ENCODE results near the gene STC2.
A peak's percentile ranks its signal among the peaks of the same experiment; 100 is the strongest.

Gene STC2

DNA sequence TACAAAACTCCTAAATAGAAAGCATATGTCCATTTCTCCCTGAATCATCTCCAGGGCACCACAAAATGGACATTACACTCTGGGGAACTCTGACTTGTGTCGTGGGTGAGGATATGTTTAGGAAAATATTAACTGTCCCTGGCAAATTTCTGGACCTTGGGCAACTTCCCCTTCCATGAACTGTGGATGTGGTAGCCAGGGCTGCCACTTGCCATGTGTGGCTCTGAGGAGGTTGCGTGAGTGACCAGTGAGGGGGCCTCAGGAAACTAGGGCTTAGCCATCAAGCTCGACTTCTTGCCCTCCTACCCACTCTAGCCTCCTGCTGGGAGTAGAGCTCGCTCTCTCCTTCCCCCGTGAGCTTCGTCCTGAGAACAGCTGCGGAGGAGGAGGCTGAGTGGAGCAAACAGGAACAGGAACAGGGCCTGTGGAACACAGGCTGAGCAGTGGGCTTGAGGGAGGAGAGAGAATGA lies 13.8 kb upstream of the STC2 start:
- TF ChIP-seq FOXP2 (optimal IDR thresholded peaks at IDR 0.05; ENCODE audit: control extremely low read depth, extremely low read length, insufficient read depth) (no peak), EZH2 (IDR thresholded peaks at IDR 0.05) (no peak), POLR2AphosphoS5 (IDR thresholded peaks at IDR 0.05; ENCODE audit: borderline replicate concordance, low read depth, low read length) (no peak)
- Histone ChIP-seq H3K36me3 (ENCODE audit: insufficient read depth, low read length) (no peaks in the 10 kb centered on the region), H3K9me3 (ENCODE audit: low read depth, low read length) (no peaks in the 10 kb centered on the region), H3K4me3 (no peak overlapping the region), H3K27ac (no peak overlapping the region), H3K9ac (ENCODE audit: insufficient read length) (no peak overlapping the region)
- DNase-seq (ENCODE audit: low read depth, low spot score) = no peak

GRCh38 chr5:173340984-173341383 lies 12.8 kb upstream of the STC2 start:
- H3K27ac ChIP-seq = no peak overlapping the region
- TF ChIP-seq EZH2 (IDR thresholded peaks at IDR 0.05) (no peak), POLR2AphosphoS5 (IDR thresholded peaks at IDR 0.05; ENCODE audit: borderline replicate concordance, low read depth, low read length) (no peak), FOXP2 (optimal IDR thresholded peaks at IDR 0.05; ENCODE audit: control extremely low read depth, extremely low read length, insufficient read depth) (no peak)

GRCh38 chr5:173340451-173340850 lies 12.2 kb upstream of the STC2 start:
- Histone ChIP-seq H3K4me3 (no peak overlapping the region), H3K27ac (no peak overlapping the region), H3K36me3 (ENCODE audit: insufficient read depth, low read length) (no peaks in the 10 kb centered on the region), H3K9me3 (ENCODE audit: low read depth, low read length) (no peaks in the 10 kb centered on the region), H3K9ac (ENCODE audit: insufficient read length) (no peak overlapping the region)
- TF ChIP-seq FOXP2 (optimal IDR thresholded peaks at IDR 0.05; ENCODE audit: control extremely low read depth, extremely low read length, insufficient read depth) = no peak
- no peak for TF ChIP-seq POLR2AphosphoS5 (IDR thresholded peaks at IDR 0.05; ENCODE audit: borderline replicate concordance, low read depth, low read length)
- no peak for TF ChIP-seq EZH2 (IDR thresholded peaks at IDR 0.05)
- no peak for DNase-seq (ENCODE audit: low read depth, low spot score)

More at GRCh38 chr5:173340984-173341383, 12.8 kb upstream of the STC2 start:
- no peaks in the 10 kb centered on the region for H3K9me3 ChIP-seq (ENCODE audit: low read depth, low read length)
- H3K4me3 ChIP-seq = no peak overlapping the region
- H3K9ac ChIP-seq (ENCODE audit: insufficient read length) = no peak overlapping the region
- DNase-seq (ENCODE audit: low read depth, low spot score) = no peak
- H3K36me3 ChIP-seq (ENCODE audit: insufficient read depth, low read length) = no peaks in the 10 kb centered on the region

- no peak overlapping the region for H3K4me3 ChIP-seq
- H3K9ac ChIP-seq (ENCODE audit: insufficient read length) = no peak overlapping the region
- no peak for TF ChIP-seq EZH2 (IDR thresholded peaks at IDR 0.05)
- no peak for TF ChIP-seq POLR2AphosphoS5 (IDR thresholded peaks at IDR 0.05; ENCODE audit: borderline replicate concordance, low read depth, low read length)
- H3K36me3 ChIP-seq (ENCODE audit: insufficient read depth, low read length) = no peaks in the 10 kb centered on the region
- no peak for DNase-seq (ENCODE audit: low read depth, low spot score)
- H3K27ac ChIP-seq = no peak overlapping the region
- no peaks in the 10 kb centered on the region for H3K9me3 ChIP-seq (ENCODE audit: low read depth, low read length)
Measured at GRCh38 chr5:173339286-173339685, 11.1 kb upstream of the STC2 start.

- DNase-seq (ENCODE audit: low read depth, low spot score) = no peak
- Histone ChIP-seq H3K27ac (no peak overlapping the region), H3K9me3 (ENCODE audit: low read depth, low read length) (no peaks in the 10 kb centered on the region), H3K4me3 (no peak overlapping the region), H3K9ac (ENCODE audit: insufficient read length) (no peak overlapping the region), H3K36me3 (ENCODE audit: insufficient read depth, low read length) (no peaks in the 10 kb centered on the region)
- TF ChIP-seq POLR2AphosphoS5 (IDR thresholded peaks at IDR 0.05; ENCODE audit: borderline replicate concordance, low read depth, low read length) (no peak), EZH2 (IDR thresholded peaks at IDR 0.05) (no peak), FOXP2 (optimal IDR thresholded peaks at IDR 0.05; ENCODE audit: control extremely low read depth, extremely low read length, insufficient read depth) (no peak)
Measured at GRCh38 chr5:173338380-173339015, 10.3 kb upstream of the STC2 start.

- no peak for TF ChIP-seq FOXP2 (optimal IDR thresholded peaks at IDR 0.05; ENCODE audit: control extremely low read depth, extremely low read length, insufficient read depth)
- no peak for TF ChIP-seq EZH2 (IDR thresholded peaks at IDR 0.05)
- TF ChIP-seq POLR2AphosphoS5 (IDR thresholded peaks at IDR 0.05; ENCODE audit: borderline replicate concordance, low read depth, low read length) = no peak
- Histone ChIP-seq H3K4me3 (no peak overlapping the region), H3K27ac (no peak overlapping the region), H3K36me3 (ENCODE audit: insufficient read depth, low read length) (no peaks in the 10 kb centered on the region), H3K9me3 (ENCODE audit: low read depth, low read length) (no peaks in the 10 kb centered on the region), H3K9ac (ENCODE audit: insufficient read length) (no peak overlapping the region)
- DNase-seq (ENCODE audit: low read depth, low spot score) = no peak
Measured at GRCh38 chr5:173334808-173335207, 6.6 kb upstream of the STC2 start.

GRCh38 chr5:173333925-173334661 lies 5.9 kb upstream of the STC2 start:
- H3K9me3 ChIP-seq (ENCODE audit: low read depth, low read length) = no peaks in the 10 kb centered on the region
- no peak overlapping the region for H3K4me3 ChIP-seq
- no peaks in the 10 kb centered on the region for H3K36me3 ChIP-seq (ENCODE audit: insufficient read depth, low read length)
- no peak for TF ChIP-seq FOXP2 (optimal IDR thresholded peaks at IDR 0.05; ENCODE audit: control extremely low read depth, extremely low read length, insufficient read depth)
- TF ChIP-seq EZH2 (IDR thresholded peaks at IDR 0.05) = no peak
- TF ChIP-seq POLR2AphosphoS5 (IDR thresholded peaks at IDR 0.05; ENCODE audit: borderline replicate concordance, low read depth, low read length) = no peak
- DNase-seq (ENCODE audit: low read depth, low spot score) = no peak
- no peak overlapping the region for H3K27ac ChIP-seq
- no peak overlapping the region for H3K9ac ChIP-seq (ENCODE audit: insufficient read length)

DNA sequence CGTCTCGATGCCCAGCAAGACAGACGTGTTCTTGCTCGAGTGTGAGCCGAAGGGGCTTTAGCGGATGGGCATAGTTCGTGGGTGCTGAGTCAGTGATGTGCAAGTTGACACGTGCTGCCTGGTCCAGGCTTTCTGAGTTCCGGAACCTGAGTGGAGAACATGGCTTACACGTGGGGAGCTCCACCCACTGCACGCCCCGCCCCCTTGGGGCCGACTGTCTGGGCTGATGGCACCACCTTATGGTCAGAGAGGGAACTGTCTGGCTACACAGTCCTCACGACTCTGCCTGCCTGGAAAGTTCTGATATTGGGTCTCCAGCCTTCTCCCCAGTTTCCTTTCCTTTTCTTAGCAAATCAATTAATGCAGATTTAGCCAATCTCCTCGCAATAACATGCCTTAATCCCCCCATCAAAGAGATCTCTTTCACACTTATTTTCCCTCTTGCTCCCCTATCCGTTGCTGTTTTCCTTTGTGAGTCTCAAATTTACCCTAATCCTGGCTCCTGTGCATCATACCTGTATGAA lies 3.8 kb upstream of the STC2 start:
- Histone ChIP-seq H3K9ac (ENCODE audit: insufficient read length) (no peak overlapping the region), H3K27ac (no peak overlapping the region)

More for the DNA sequence above, 3.8 kb upstream of the STC2 start:
- DNase-seq (ENCODE audit: low read depth, low spot score) = no peak
- TF ChIP-seq POLR2AphosphoS5 (IDR thresholded peaks at IDR 0.05; ENCODE audit: borderline replicate concordance, low read depth, low read length) (peak; percentile 34; the same call in 1 of the 2 replicates), FOXP2 (optimal IDR thresholded peaks at IDR 0.05; ENCODE audit: control extremely low read depth, extremely low read length, insufficient read depth) (no peak)
- Histone ChIP-seq H3K36me3 (ENCODE audit: insufficient read depth, low read length) (no peaks in the 10 kb centered on the region), H3K4me3 (no peak overlapping the region), H3K9me3 (ENCODE audit: low read depth, low read length) (no peaks in the 10 kb centered on the region)
